K562 (cell line): ENCODE measurements around the gene SMIM29. TPM values are rescaled to one million over a fixed set of nuclear protein-coding genes. Genes with fewer than 3 reads are reported as not detected.

ENCODE experiments used
- CBFA2T3 ChIP-seq: fragments of 450-650 bp; IDR thresholded peaks from 2 replicates; pipeline ENCODE4 v1.6.1; 2017
- CEBPB ChIP-seq: fragments of 450-650 bp; IDR thresholded peaks from 2 replicates; pipeline ENCODE4 v1.6.1; 2016; ENCODE audit warnings: missing genetic modification characterization, missing compliant biosample characterization
- CTBP1 ChIP-seq: fragments of 450-650 bp; IDR thresholded peaks from 2 replicates; pipeline ENCODE4 v1.6.1; 2016; ENCODE audit warnings: borderline replicate concordance
- CXXC5 ChIP-seq: fragments of 250-450 bp; sonication (Bioruptor Pico); IDR thresholded peaks from 2 replicates; pipeline ENCODE4 v1.8.0; 2022; ENCODE audit warnings: inconsistent platforms, mild to moderate bottlenecking, moderate library complexity
- E2F3 ChIP-seq: fragments of 250-450 bp; sonication (Bioruptor Pico); IDR thresholded peaks from 2 replicates; pipeline ENCODE4 v1.4.0; 2020; ENCODE audit warnings: mild to moderate bottlenecking
- E2F6 ChIP-seq, 2 experiments: IDR thresholded peaks; 2 replicates each; pipeline ENCODE4 v1.6.1; 2011; ENCODE audit warnings: borderline replicate concordance in 1 of 2, control low read depth in 1 of 2, low read depth in 1 of 2, low read length in 1 of 2, mild to moderate bottlenecking in 1 of 2, mixed read lengths in 1 of 2, moderate library complexity in 1 of 2; ENCODE audit not compliant: insufficient read depth in 1 of 2, insufficient read length in 1 of 2, poor library complexity in 1 of 2, severe bottlenecking in 1 of 2; ENCODE audit errors: extremely low read depth in 1 of 2
- ETS2 ChIP-seq: IDR thresholded peaks from 2 replicates; pipeline ENCODE4 v1.6.1; 2016; ENCODE audit warnings: borderline replicate concordance, missing genetic modification characterization, mild to moderate bottlenecking, moderate library complexity, missing compliant biosample characterization; ENCODE audit not compliant: poor library complexity, severe bottlenecking
- MAZ ChIP-seq, 2 experiments: fragments of 450-650 bp in 1 of 2; sonication (generic) in 1 of 2; formaldehyde crosslinking; IDR thresholded peaks in 1 of 2; conservative IDR thresholded peaks in 1 of 2; 2 replicates each; pipeline versions ENCODE4 v1.4.0 to v1.5.0; 2020; ENCODE audit warnings: mild to moderate bottlenecking in 1 of 2, missing genetic modification reagents in 1 of 2
- MTA2 ChIP-seq: fragments of 450-650 bp; IDR thresholded peaks from 2 replicates; pipeline ENCODE4 v1.6.1; 2016; ENCODE audit warnings: low read depth
- PTRF ChIP-seq: fragments of 450-650 bp; IDR thresholded peaks from 2 replicates; pipeline ENCODE4 v1.6.1; 2016; ENCODE audit warnings: mild to moderate bottlenecking, missing genetic modification characterization, missing compliant biosample characterization
- SFPQ ChIP-seq: fragments of 200-400 bp; formaldehyde crosslinking; IDR thresholded peaks from 2 replicates; pipeline ENCODE4 v1.6.1; 2017; ENCODE audit warnings: mild to moderate bottlenecking, low read depth, low read length, moderate library complexity
- SMAD4 ChIP-seq: fragments of 250-450 bp; sonication (Bioruptor Pico); conservative IDR thresholded peaks from 2 replicates; pipeline ENCODE4 v1.8.0; 2021; ENCODE audit warnings: inconsistent platforms, mild to moderate bottlenecking, moderate library complexity
- SMARCA5 ChIP-seq: fragments of 450-650 bp; IDR thresholded peaks from 2 replicates; pipeline ENCODE4 v1.6.1; 2016
- TAL1 ChIP-seq: fragments of 450-650 bp; IDR thresholded peaks from 2 replicates; pipeline ENCODE4 v1.6.1; 2016; ENCODE audit warnings: mild to moderate bottlenecking
- TCF7 ChIP-seq: sonication (generic); IDR thresholded peaks from 2 replicates; pipeline ENCODE4 v1.6.1; 2016; ENCODE audit warnings: antibody characterized with exemption, borderline replicate concordance
- ZBTB1 ChIP-seq: sonication (generic); formaldehyde crosslinking; IDR thresholded peaks from 2 replicates; pipeline ENCODE4 v1.8.1; 2023; ENCODE audit warnings: missing genetic modification reagents, low read depth, mild to moderate bottlenecking, borderline replicate concordance
- ZBTB12 ChIP-seq: fragments of 250-450 bp; sonication (Bioruptor Pico); IDR thresholded peaks from 2 replicates; pipeline ENCODE4 v1.4.0; 2020
- ZKSCAN8 ChIP-seq: fragments of 200-800 bp; sonication (Bioruptor generic); IDR thresholded peaks from 2 replicates; pipeline ENCODE4 v1.6.1; 2016; ENCODE audit warnings: missing genetic modification characterization, missing compliant biosample characterization
- ZNF384 ChIP-seq: IDR thresholded peaks from 2 replicates; pipeline ENCODE4 v1.6.1; 2012; ENCODE audit warnings: low read depth, low read length, improper control_type of control experiment
- polyA plus RNA-seq, 8 experiments: library from polyadenylated mRNA; depleted of rRNA in 4 of 8; stranded (reverse) in 5 of 8; unstranded in 3 of 8; fragments of >200 nt; fragmentation: Nextera tagmentation in 2 of 8; fragmentation: Illumina TruSeq in 1 of 8; extraction: Ambion mirVana in 2 of 8; extraction: Trizol in 1 of 8; gene quantifications; 2 replicates each; pipeline versions ENCODE4 v1.2.1 to v1.2.3, GENCODE V29; 2011 to 2014; ENCODE audit warnings: inconsistent platforms in 1 of 8, missing spikeins in 1 of 8
- total RNA-seq, 7 experiments: library from RNA; depleted of rRNA in 6 of 7; stranded (reverse); fragments of >200 nt in 6 of 7; fragmentation: Illumina TruSeq in 2 of 7; extraction: Trizol in 2 of 7; gene quantifications; 2 replicates each; pipeline versions ENCODE4 v1.2.1 to v1.2.3, GENCODE V29; 2011 to 2021; ENCODE audit warnings: low replicate concordance in 1 of 7
- TF ChIP-seq, protein P1 (sequence below): fragments of 200-800 bp; sonication (Bioruptor generic); IDR thresholded peaks from 2 replicates; pipeline ENCODE4 v1.6.1; 2017; ENCODE audit warnings: missing genetic modification characterization, missing compliant biosample characterization
- TF ChIP-seq, protein P2 (sequence below): sonication (generic); formaldehyde crosslinking; IDR thresholded peaks from 2 replicates; pipeline ENCODE4 v1.9.0; 2022; ENCODE audit warnings: mild to moderate bottlenecking, missing genetic modification reagents

SMIM29 gene
- total and polyA plus RNA-seq, 9 of the 15 experiments (the other 6 are each of a cell fraction or from before 2014, with no cell fraction given) = 6.5 to 36.7 (median 20.9) TPM

DNA sequence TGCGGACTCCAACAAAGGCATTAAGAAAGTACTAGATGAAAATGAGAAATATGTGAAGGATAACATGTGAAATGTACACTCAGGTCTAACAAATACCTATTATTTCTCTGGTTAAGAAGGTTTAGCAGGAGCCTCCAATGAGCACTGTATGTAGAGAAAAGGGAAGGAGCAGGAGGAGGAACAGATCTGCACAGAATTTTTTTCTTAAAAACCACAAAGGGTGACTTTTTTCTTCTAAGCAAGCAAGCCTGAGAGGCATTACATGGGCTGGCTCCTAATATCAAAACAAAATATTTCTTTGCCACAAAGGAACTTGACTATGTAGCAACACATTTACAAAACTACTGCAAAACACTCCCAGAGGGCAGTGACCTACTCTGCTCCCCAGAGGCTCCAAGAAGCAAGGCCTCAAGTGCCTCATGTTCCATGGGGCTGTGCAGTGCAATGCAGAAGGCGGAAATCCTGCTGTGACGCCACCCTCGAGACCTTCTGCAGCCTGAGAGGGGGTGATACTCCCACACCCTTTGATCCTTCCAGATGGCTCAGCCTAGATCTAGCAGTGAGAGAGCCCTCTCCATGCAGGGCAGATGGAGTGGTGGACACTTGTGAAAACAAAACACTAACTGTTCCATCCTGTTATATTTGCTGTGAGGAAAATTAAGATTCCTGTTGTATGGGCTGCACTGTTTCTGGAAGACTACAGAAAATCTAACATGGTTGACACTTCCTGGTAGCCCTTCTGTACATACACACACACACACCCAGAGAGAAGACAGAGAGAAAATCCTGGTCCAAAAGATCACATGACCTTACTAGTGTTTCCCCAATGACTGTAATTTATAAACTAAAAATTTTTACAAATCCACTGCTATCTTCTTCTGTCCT lies 36.0 kb upstream of the SMIM29 start (continued):
- TF ChIP-seq SFPQ = no peak
- TF ChIP-seq PTRF (tag) = no peak
- peak; percentile 46 for TF ChIP-seq CEBPB (tag)
- no peak for TF ChIP-seq E2F3 (CRISPR knock-in tag)
- TF ChIP-seq CBFA2T3 = peak; percentile 95
- TF ChIP-seq ZBTB12 (CRISPR knock-in tag) = 0 out of 2 replicates have a peak, but pooled peaks have one; percentile 56
- peak in 1 of 2 experiments; percentile 14; a peak in 1 of 4 replicates for TF ChIP-seq MAZ (CRISPR knock-in tag; conservative IDR thresholded peaks at IDR 0.05 in 1 of 2, IDR thresholded peaks at IDR 0.05 in 1 of 2)
- 0 out of 2 replicates have a peak, but pooled peaks have one; percentile 6 for TF ChIP-seq ZNF384
- no peak for TF ChIP-seq ZBTB1
- TF ChIP-seq ETS2 (tag) = no peak
- TF ChIP-seq TCF7 = peak; percentile 96
- TF ChIP-seq E2F6 (IDR thresholded peaks at IDR 0.05; ENCODE audit: borderline replicate concordance in 1 of 2, extremely low read depth in 1 of 2, insufficient read depth in 1 of 2, insufficient read length in 1 of 2, low read depth in 1 of 2, low read length in 1 of 2, poor library complexity in 1 of 2, severe bottlenecking in 1 of 2) = peak; percentile 47 to 78
- TF ChIP-seq, protein P1, sequence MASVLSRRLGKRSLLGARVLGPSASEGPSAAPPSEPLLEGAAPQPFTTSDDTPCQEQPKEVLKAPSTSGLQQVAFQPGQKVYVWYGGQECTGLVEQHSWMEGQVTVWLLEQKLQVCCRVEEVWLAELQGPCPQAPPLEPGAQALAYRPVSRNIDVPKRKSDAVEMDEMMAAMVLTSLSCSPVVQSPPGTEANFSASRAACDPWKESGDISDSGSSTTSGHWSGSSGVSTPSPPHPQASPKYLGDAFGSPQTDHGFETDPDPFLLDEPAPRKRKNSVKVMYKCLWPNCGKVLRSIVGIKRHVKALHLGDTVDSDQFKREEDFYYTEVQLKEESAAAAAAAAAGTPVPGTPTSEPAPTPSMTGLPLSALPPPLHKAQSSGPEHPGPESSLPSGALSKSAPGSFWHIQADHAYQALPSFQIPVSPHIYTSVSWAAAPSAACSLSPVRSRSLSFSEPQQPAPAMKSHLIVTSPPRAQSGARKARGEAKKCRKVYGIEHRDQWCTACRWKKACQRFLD = peak; percentile 56; the same call in 1 of the 2 replicates
- TF ChIP-seq, protein P2, sequence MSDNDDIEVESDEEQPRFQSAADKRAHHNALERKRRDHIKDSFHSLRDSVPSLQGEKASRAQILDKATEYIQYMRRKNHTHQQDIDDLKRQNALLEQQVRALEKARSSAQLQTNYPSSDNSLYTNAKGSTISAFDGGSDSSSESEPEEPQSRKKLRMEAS (CRISPR knock-in tag) = peak; percentile 91
- TF ChIP-seq SMAD4 (CRISPR knock-in tag) = peak; percentile 82
- peak; percentile 54 for TF ChIP-seq CXXC5 (CRISPR knock-in tag)
- no peak for TF ChIP-seq SMARCA5
- no peak for TF ChIP-seq CTBP1
- TF ChIP-seq ZKSCAN8 (CRISPR knock-in tag) = peak; percentile 39; the same call in 1 of the 2 replicates
- peak; percentile 81; the same call in 1 of the 2 replicates for TF ChIP-seq TAL1
- TF ChIP-seq MTA2 = peak; percentile 48
